HL-60 (cell line): ENCODE measurements around the gene SMC6.

ENCODE experiments used
- DNase-seq, 2 experiments: peaks; one replicate each; pipeline ENCODE4 v3.0.0-alpha.2; 2010 to 2020; ENCODE audit warnings: low read depth in 1 of 2, low spot score in 1 of 2
- H3K27ac ChIP-seq: fragments of 250-450 bp; sonication (Bioruptor Pico); replicated peaks from 2 replicates; pipeline ENCODE4 v1.5.1; 2020; ENCODE audit warnings: mild to moderate bottlenecking, moderate library complexity
- H3K27me3 ChIP-seq: fragments of 250-450 bp; sonication (Bioruptor Pico); 2 replicates; pipeline ENCODE4 v1.5.1; 2021; ENCODE audit warnings: mild to moderate bottlenecking, moderate library complexity; ENCODE audit not compliant: insufficient read depth, poor library complexity, severe bottlenecking
- H3K4me3 ChIP-seq: replicated peaks from 2 replicates; pipeline ENCODE4 v1.5.1; 2011; ENCODE audit warnings: mild to moderate bottlenecking, control low read depth, low read length; ENCODE audit not compliant: insufficient read depth
- CTCF ChIP-seq: IDR thresholded peaks from one replicate; pipeline ENCODE4 v1.5.1; 2011; ENCODE audit warnings: low read length, control low read depth, inconsistent platforms; ENCODE audit not compliant: insufficient read depth
- GABPA ChIP-seq: IDR thresholded peaks from 2 replicates; pipeline ENCODE4 v1.6.1; 2012; ENCODE audit warnings: low read depth
- POLR2AphosphoS5 ChIP-seq: IDR thresholded peaks from 2 replicates; pipeline ENCODE4 v1.6.1; 2012; ENCODE audit warnings: low read depth
- SPI1 ChIP-seq: IDR thresholded peaks from 2 replicates; pipeline ENCODE4 v1.6.1; 2012; ENCODE audit warnings: low read depth, mild to moderate bottlenecking, borderline replicate concordance
- TF ChIP-seq, protein P1 (sequence below): IDR thresholded peaks from 2 replicates; pipeline ENCODE4 v1.6.1; 2012; ENCODE audit warnings: low read depth; ENCODE audit not compliant: insufficient replicate concordance

SMC6 gene

GRCh38 chr2:17752892-17753802 lies 463 bp downstream of the SMC6 start:
- no peaks in the 10 kb centered on the region for H3K27me3 ChIP-seq
- H3K27ac ChIP-seq = peak overlapping the region; percentile 99
- DNase-seq = peak in 1 of 2 experiments; percentile 45
- peak overlapping the region; percentile 73 for H3K4me3 ChIP-seq
- TF ChIP-seq SPI1 = no peak
- TF ChIP-seq, protein P1, sequence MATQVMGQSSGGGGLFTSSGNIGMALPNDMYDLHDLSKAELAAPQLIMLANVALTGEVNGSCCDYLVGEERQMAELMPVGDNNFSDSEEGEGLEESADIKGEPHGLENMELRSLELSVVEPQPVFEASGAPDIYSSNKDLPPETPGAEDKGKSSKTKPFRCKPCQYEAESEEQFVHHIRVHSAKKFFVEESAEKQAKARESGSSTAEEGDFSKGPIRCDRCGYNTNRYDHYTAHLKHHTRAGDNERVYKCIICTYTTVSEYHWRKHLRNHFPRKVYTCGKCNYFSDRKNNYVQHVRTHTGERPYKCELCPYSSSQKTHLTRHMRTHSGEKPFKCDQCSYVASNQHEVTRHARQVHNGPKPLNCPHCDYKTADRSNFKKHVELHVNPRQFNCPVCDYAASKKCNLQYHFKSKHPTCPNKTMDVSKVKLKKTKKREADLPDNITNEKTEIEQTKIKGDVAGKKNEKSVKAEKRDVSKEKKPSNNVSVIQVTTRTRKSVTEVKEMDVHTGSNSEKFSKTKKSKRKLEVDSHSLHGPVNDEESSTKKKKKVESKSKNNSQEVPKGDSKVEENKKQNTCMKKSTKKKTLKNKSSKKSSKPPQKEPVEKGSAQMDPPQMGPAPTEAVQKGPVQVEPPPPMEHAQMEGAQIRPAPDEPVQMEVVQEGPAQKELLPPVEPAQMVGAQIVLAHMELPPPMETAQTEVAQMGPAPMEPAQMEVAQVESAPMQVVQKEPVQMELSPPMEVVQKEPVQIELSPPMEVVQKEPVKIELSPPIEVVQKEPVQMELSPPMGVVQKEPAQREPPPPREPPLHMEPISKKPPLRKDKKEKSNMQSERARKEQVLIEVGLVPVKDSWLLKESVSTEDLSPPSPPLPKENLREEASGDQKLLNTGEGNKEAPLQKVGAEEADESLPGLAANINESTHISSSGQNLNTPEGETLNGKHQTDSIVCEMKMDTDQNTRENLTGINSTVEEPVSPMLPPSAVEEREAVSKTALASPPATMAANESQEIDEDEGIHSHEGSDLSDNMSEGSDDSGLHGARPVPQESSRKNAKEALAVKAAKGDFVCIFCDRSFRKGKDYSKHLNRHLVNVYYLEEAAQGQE = no peak
- no peak for TF ChIP-seq GABPA
- TF ChIP-seq CTCF = no peak
- TF ChIP-seq POLR2AphosphoS5 = 0 out of 2 replicates have a peak, but pooled peaks have one; percentile 10

DNA sequence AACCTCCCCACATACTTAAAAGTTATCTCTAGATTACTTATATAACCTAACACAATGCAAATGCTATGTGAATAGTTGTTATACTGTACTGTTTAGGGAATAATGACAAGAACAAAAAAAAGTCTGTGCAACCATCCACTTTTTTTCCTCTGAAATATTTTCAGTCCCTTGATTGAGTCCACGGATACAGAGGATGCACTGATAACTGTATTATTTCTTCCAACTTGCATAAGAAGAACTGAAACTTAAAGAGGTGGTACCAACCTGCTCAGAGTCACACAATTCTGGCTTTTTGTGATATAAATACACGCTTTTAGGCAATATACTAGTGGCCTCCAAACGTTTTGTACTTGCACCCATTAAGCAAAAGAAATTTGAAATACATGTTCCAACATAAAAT lies 1.4 kb downstream of the SMC6 start:
- DNase-seq = no peak
- Histone ChIP-seq H3K27me3 (no peaks in the 10 kb centered on the region), H3K4me3 (0 out of 2 replicates have a peak overlapping the region, but pooled peaks have one; percentile 73), H3K27ac (no peak overlapping the region)
- TF ChIP-seq POLR2AphosphoS5 = no peak
- TF ChIP-seq, protein P1 = no peak
- no peak for TF ChIP-seq GABPA
- TF ChIP-seq CTCF = no peak
- TF ChIP-seq SPI1 = no peak

GRCh38 chr2:17749753-17750438 lies 3.7 kb downstream of the SMC6 start:
- no peak overlapping the region for H3K27ac ChIP-seq
- H3K27me3 ChIP-seq = no peaks in the 10 kb centered on the region
- no peak for DNase-seq
- TF ChIP-seq CTCF = no peak
- TF ChIP-seq GABPA = no peak
- no peak for TF ChIP-seq SPI1
- TF ChIP-seq, protein P1 = no peak
- TF ChIP-seq POLR2AphosphoS5 = no peak
- no peak overlapping the region for H3K4me3 ChIP-seq
